ENCODE data around the gene RGS10. TPM values are rescaled to one million over a fixed set of nuclear protein-coding genes. Genes with fewer than 3 reads are reported as not detected.

Gene RGS10
- total RNA-seq, 1 experiment from 2014 or later: 46.0 TPM

DNA sequence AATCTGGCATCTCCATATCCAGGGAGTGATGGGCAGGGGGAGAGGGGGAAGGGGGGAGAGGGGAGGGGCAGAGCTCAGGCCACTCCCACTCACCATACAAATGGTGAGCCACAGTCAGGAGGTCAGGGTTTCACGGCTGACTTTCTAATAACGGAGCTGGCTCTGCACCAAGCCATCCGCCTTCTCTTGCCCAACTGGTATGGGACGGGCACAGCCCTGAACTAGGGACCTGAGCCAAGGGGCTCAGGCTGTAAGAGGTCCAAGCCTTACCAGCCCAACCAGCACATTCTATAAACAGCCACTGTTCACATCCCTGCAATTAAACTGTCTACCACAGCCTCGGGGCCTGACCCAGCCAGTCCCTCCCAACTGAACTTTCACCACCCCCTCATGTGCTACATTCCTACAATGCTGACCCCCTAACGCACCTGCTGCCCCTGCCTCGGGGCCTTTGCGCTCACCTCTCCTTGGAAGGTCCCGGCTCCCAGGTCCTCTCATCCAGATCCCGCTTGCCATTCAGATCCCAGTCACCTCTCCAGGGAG is 32.5 kb downstream of the RGS10 start:
- Histone ChIP-seq H3F3A (ENCODE audit: insufficient read depth, low read depth) (no peaks in the 10 kb centered on the region; the same call in 1 of the 2 replicates), H3K36me3 (ENCODE audit: low read depth) (no peaks in the 10 kb centered on the region), H3K9me3 (ENCODE audit: insufficient read depth, low read depth) (no peaks in the 10 kb centered on the region), H4K20me1 (ENCODE audit: insufficient read depth) (no peaks in the 10 kb centered on the region), H3K79me2 (ENCODE audit: low read depth) (no peaks in the 10 kb centered on the region), H3K9me2 (ENCODE audit: insufficient read depth) (no peaks in the 10 kb centered on the region), H3K4me1 (replicated peaks; ENCODE audit: insufficient read depth) (no peaks in the 10 kb centered on the region), H3K4me3 (no peak overlapping the region), H3K27me3 (ENCODE audit: insufficient read depth, low read depth) (no peaks in the 10 kb centered on the region), H3K4me2 (no peak overlapping the region), H3K27ac (no peak overlapping the region), H2AFZ (no peak overlapping the region)
- CTCF ChIA-PET: no interaction called here
- intact Hi-C loops (cut with micrococcal nuclease; ENCODE audit: unreplicated experiment): no loop called here
- BruUV-seq (replicated peaks): no TSS peak
- POLR2A ChIA-PET (ENCODE audit: unreplicated experiment): no interaction called here
- TF ChIP-seq CTCF (conservative IDR thresholded peaks at IDR 0.05) (no peak), EZH2 (IDR thresholded peaks at IDR 0.05; ENCODE audit: low read depth) (no peak)
- peak; percentile 3 to 56 for DNase-seq

DNA sequence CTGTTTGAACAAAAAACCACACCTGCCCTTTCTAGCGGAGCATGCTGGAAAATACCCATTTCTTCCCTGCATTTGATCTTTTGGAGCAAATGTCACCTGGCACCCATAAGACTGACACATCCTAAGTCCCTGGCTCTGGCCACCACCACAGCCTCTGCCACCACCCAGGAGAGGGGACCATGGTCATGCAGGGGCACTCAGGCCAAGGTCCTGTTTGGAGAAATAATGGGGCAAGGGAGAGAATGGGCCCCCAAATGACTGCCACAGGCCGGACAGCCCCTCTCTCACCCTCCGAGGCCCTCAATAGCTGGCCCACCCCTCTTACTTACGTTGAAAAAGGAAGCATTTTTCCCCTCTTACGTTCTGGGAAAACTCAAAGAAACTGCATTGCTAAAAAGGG is 35.4 kb downstream of the RGS10 start:
- no peaks in the 10 kb centered on the region for H3K79me2 ChIP-seq (ENCODE audit: low read depth)
- H3K27ac ChIP-seq: no peak overlapping the region
- intact Hi-C loops (cut with micrococcal nuclease; ENCODE audit: unreplicated experiment): no loop called here
- H3F3A ChIP-seq (ENCODE audit: insufficient read depth, low read depth): no peaks in the 10 kb centered on the region; the same call in 1 of the 2 replicates
- H3K27me3 ChIP-seq (ENCODE audit: insufficient read depth, low read depth): no peaks in the 10 kb centered on the region
- no peak overlapping the region for H2AFZ ChIP-seq
- H4K20me1 ChIP-seq (ENCODE audit: insufficient read depth): no peaks in the 10 kb centered on the region
- no peaks in the 10 kb centered on the region for H3K9me3 ChIP-seq (ENCODE audit: insufficient read depth, low read depth)
- H3K4me3 ChIP-seq: no peak overlapping the region
- H3K9me2 ChIP-seq (ENCODE audit: insufficient read depth): no peaks in the 10 kb centered on the region
- DNase-seq: no peak
- TF ChIP-seq CTCF (conservative IDR thresholded peaks at IDR 0.05) (no peak), EZH2 (IDR thresholded peaks at IDR 0.05; ENCODE audit: low read depth) (no peak)
- no TSS peak for BruUV-seq (replicated peaks)
- no peaks in the 10 kb centered on the region for H3K36me3 ChIP-seq (ENCODE audit: low read depth)
- H3K4me2 ChIP-seq: no peak overlapping the region
- CTCF ChIA-PET: no interaction called here
- POLR2A ChIA-PET (ENCODE audit: unreplicated experiment): no interaction called here
- H3K4me1 ChIP-seq (replicated peaks; ENCODE audit: insufficient read depth): no peaks in the 10 kb centered on the region

DNA sequence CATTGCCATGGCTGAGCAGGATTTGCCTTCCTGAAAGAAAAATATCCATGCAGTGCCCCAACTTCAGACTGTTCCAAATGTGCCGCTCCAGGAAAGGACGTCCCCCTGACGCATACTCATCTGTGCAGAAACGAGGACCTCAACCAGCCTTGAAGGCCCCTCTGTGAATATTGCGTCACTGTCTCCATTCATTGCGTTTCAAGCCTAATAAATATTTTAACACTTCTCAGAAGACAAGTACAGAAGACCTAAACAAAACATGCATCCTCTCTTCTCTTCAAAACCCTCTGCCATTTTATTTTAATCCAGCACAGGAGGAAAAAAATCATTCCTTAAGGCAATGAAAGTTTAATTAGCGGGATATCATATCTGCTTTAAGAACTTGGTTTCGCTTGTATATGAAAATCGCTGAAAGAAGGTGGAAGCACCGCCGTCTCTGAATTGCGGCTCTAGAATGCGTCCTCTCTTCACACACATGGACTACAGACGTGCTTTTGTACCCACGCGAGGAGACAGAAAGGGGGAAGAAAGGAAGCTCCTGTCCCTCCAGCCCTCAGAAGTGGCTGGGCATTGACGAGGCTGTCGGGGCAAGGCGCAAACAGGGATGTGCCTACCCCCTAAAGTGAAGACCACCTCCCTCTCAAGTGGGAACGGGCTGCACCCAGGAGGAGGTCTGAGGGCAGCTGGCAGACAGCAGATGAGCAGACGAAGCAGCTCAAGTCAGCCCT is 36.8 kb downstream of the RGS10 start:
- Histone ChIP-seq H3K4me3 (no peak overlapping the region), H3K4me2 (no peak overlapping the region), H3K27me3 (ENCODE audit: insufficient read depth, low read depth) (no peaks in the 10 kb centered on the region), H3K9me2 (ENCODE audit: insufficient read depth) (no peaks in the 10 kb centered on the region), H3F3A (ENCODE audit: insufficient read depth, low read depth) (no peaks in the 10 kb centered on the region; the same call in 1 of the 2 replicates), H3K4me1 (replicated peaks; ENCODE audit: insufficient read depth) (no peaks in the 10 kb centered on the region), H3K36me3 (ENCODE audit: low read depth) (no peaks in the 10 kb centered on the region), H3K9me3 (ENCODE audit: insufficient read depth, low read depth) (no peaks in the 10 kb centered on the region), H2AFZ (no peak overlapping the region), H3K27ac (no peak overlapping the region), H4K20me1 (ENCODE audit: insufficient read depth) (no peaks in the 10 kb centered on the region), H3K79me2 (ENCODE audit: low read depth) (no peaks in the 10 kb centered on the region)
- ChIA-PET POLR2A (ENCODE audit: unreplicated experiment) (no interaction called here), CTCF (no interaction called here)
- intact Hi-C loops (cut with micrococcal nuclease; ENCODE audit: unreplicated experiment): no loop called here
- no peak for DNase-seq
- BruUV-seq (replicated peaks): no TSS peak
- TF ChIP-seq CTCF (conservative IDR thresholded peaks at IDR 0.05): no peak
- TF ChIP-seq EZH2 (IDR thresholded peaks at IDR 0.05; ENCODE audit: low read depth): no peak
